ENCODE data around the gene SATL1. TPM values are rescaled to one million over a fixed set of nuclear protein-coding genes. Genes with fewer than 3 reads are reported as not detected.

SATL1 gene
- polyA plus RNA-seq, 1 donor (not counting 4 experiments of a cell fraction or from before 2014, with no cell fraction given), result 0.52 TPM

GRCh38 chrX:85065512-85066198, 177.9 kb downstream of the SATL1 start:
- dilution Hi-C loops (cut with MboI; ENCODE audit: extremely low pct_ligation_motif_present, low sequenced_read_pairs), result no loop called here
- no peak overlapping the region for H3K4me3 ChIP-seq (ENCODE audit: control insufficient read depth in 2 of 3, extremely low read depth in 1 of 3, insufficient read depth in 2 of 3, low read depth in 1 of 3, low read length in 3 of 3)

GRCh38 chrX:85052636-85053343, 190.8 kb downstream of the SATL1 start:
- DNase-seq (ENCODE audit: low read depth, low spot score), result no peak

More at GRCh38 chrX:85065512-85066198, 177.9 kb downstream of the SATL1 start:
- Histone ChIP-seq H3K36me3 (ENCODE audit: control insufficient read depth in 2 of 2, extremely low read depth in 1 of 2, insufficient read depth in 2 of 2, low read length in 2 of 2) (no peaks in the 10 kb centered on the region), H3K4me1 (ENCODE audit: control insufficient read depth, extremely low read depth, insufficient read depth, low read length) (no peaks in the 10 kb centered on the region), H3K4me2 (ENCODE audit: control insufficient read depth, extremely low read depth, insufficient read depth, low read depth, low read length) (no peak overlapping the region), H3K9me1 (ENCODE audit: control insufficient read depth, extremely low read depth, insufficient read depth, low read length) (no peaks in the 10 kb centered on the region), H2AFZ (ENCODE audit: control insufficient read depth, low read length) (no peak overlapping the region), H3K9ac (ENCODE audit: control insufficient read depth, extremely low read depth, insufficient read depth, low read length) (no peak overlapping the region), H3K9me3 (ENCODE audit: control insufficient read depth, low read depth, low read length) (no peaks in the 10 kb centered on the region), H4K20me1 (ENCODE audit: control insufficient read depth, extremely low read depth, insufficient read depth, low read length) (no peaks in the 10 kb centered on the region), H3K27ac (ENCODE audit: control insufficient read depth, insufficient read depth, low read length) (no peak overlapping the region), H3K27me3 (ENCODE audit: control insufficient read depth, extremely low read depth, insufficient read depth, low read length) (no peaks in the 10 kb centered on the region), H3K79me2 (ENCODE audit: control insufficient read depth, insufficient read depth, low read length) (no peaks in the 10 kb centered on the region)
- no peak for FAIRE-seq
- TF ChIP-seq EZH2 (IDR thresholded peaks at IDR 0.05; ENCODE audit: low read length) (no peak), CTCF (optimal IDR thresholded peaks at IDR 0.05 in 1 of 3, IDR thresholded peaks at IDR 0.05 in 1 of 3, conservative IDR thresholded peaks at IDR 0.05 in 1 of 3; ENCODE audit: extremely low read depth in 1 of 3, insufficient read depth in 2 of 3, low read length in 3 of 3) (no peak)
- DNase-seq (ENCODE audit: low read depth, low spot score), result no peak

More at GRCh38 chrX:85052636-85053343, 190.8 kb downstream of the SATL1 start:
- H2AFZ ChIP-seq (ENCODE audit: control insufficient read depth, low read length), result no peak overlapping the region
- H3K9me1 ChIP-seq (ENCODE audit: control insufficient read depth, extremely low read depth, insufficient read depth, low read length), result no peaks in the 10 kb centered on the region
- dilution Hi-C loops (cut with MboI; ENCODE audit: extremely low pct_ligation_motif_present, low sequenced_read_pairs), result no loop called here
- no peak for FAIRE-seq
- H3K27ac ChIP-seq (ENCODE audit: control insufficient read depth, insufficient read depth, low read length), result peak overlapping the region; percentile 55
- H3K9me3 ChIP-seq (ENCODE audit: control insufficient read depth, low read depth, low read length), result no peaks in the 10 kb centered on the region
- no peak overlapping the region for H3K9ac ChIP-seq (ENCODE audit: control insufficient read depth, extremely low read depth, insufficient read depth, low read length)
- H3K79me2 ChIP-seq (ENCODE audit: control insufficient read depth, insufficient read depth, low read length), result no peaks in the 10 kb centered on the region
- no peak for TF ChIP-seq EZH2 (IDR thresholded peaks at IDR 0.05; ENCODE audit: low read length)
- peak in 1 of 3 experiments; percentile 2 for TF ChIP-seq CTCF (optimal IDR thresholded peaks at IDR 0.05 in 1 of 3, IDR thresholded peaks at IDR 0.05 in 1 of 3, conservative IDR thresholded peaks at IDR 0.05 in 1 of 3; ENCODE audit: extremely low read depth in 1 of 3, insufficient read depth in 2 of 3, low read length in 3 of 3)
- peaks cover 9% of the 10 kb centered on the region for H3K4me1 ChIP-seq (ENCODE audit: control insufficient read depth, extremely low read depth, insufficient read depth, low read length)
- H4K20me1 ChIP-seq (ENCODE audit: control insufficient read depth, extremely low read depth, insufficient read depth, low read length), result no peaks in the 10 kb centered on the region
- H3K4me3 ChIP-seq (ENCODE audit: control insufficient read depth in 2 of 3, extremely low read depth in 1 of 3, insufficient read depth in 2 of 3, low read depth in 1 of 3, low read length in 3 of 3), result no peak overlapping the region
- no peaks in the 10 kb centered on the region for H3K36me3 ChIP-seq (ENCODE audit: control insufficient read depth in 2 of 2, extremely low read depth in 1 of 2, insufficient read depth in 2 of 2, low read length in 2 of 2)
- no peaks in the 10 kb centered on the region for H3K27me3 ChIP-seq (ENCODE audit: control insufficient read depth, extremely low read depth, insufficient read depth, low read length)
- H3K4me2 ChIP-seq (ENCODE audit: control insufficient read depth, extremely low read depth, insufficient read depth, low read depth, low read length), result peak overlapping the region; percentile 12

Data from keratinocyte (primary cell).